ENCODE results near the gene IL12RB1. TPM values are rescaled to one million over a fixed set of nuclear protein-coding genes. Genes with fewer than 3 reads are reported as not detected.

The IL12RB1 gene
- not detected in 3 replicates for total RNA-seq
- long read RNA-seq, result 0 reads

- Mint-ChIP-seq H3K27ac (ENCODE audit: unreplicated experiment) (no peak within 1 kb of the TSS), H3K27me3 (ENCODE audit: low read depth) (peaks cover 5% of the 10 kb centered on the region), H3K4me3 (ENCODE audit: unreplicated experiment) (peak within 1 kb of the TSS; percentile 46), H3K36me3 (ENCODE audit: low read depth) (no peaks in the 10 kb centered on the region), H3K4me1 (ENCODE audit: low read depth) (peaks cover 11% of the 10 kb centered on the region), H3K9me3 (ENCODE audit: low read depth) (no peaks in the 10 kb centered on the region)
- TF ChIP-seq CTCF (IDR thresholded peaks at IDR 0.05), result no peak
- DNase-seq (ENCODE audit: low spot score), result no peak
Measured at GRCh38 chr19:18086590-18087138, at the start of gene IL12RB1. IL12RB1 (minus strand) TSS chr19:18086934; CDS start chr19:18086823, 111 bp downstream.

GRCh38 chr19:18135712-18136584, 49.2 kb upstream of the IL12RB1 start:
- TF ChIP-seq CTCF (IDR thresholded peaks at IDR 0.05), result no peak
- H3K4me3 Mint-ChIP-seq (ENCODE audit: unreplicated experiment), result no peak overlapping the region
- peaks cover 16% of the 10 kb centered on the region for H3K36me3 Mint-ChIP-seq (ENCODE audit: low read depth)
- no peak for DNase-seq (ENCODE audit: low spot score)
- no peak overlapping the region for H3K27ac Mint-ChIP-seq (ENCODE audit: unreplicated experiment)
- no peaks in the 10 kb centered on the region for H3K4me1 Mint-ChIP-seq (ENCODE audit: low read depth)
- H3K9me3 Mint-ChIP-seq (ENCODE audit: low read depth), result no peaks in the 10 kb centered on the region
- H3K27me3 Mint-ChIP-seq (ENCODE audit: low read depth), result no peaks in the 10 kb centered on the region

- Mint-ChIP-seq H3K27me3 (ENCODE audit: low read depth) (no peaks in the 10 kb centered on the region), H3K27ac (ENCODE audit: unreplicated experiment) (no peak overlapping the region), H3K36me3 (ENCODE audit: low read depth) (peaks cover 14% of the 10 kb centered on the region), H3K4me3 (ENCODE audit: unreplicated experiment) (no peak overlapping the region), H3K4me1 (ENCODE audit: low read depth) (no peaks in the 10 kb centered on the region), H3K9me3 (ENCODE audit: low read depth) (no peaks in the 10 kb centered on the region)
- no peak for TF ChIP-seq CTCF (IDR thresholded peaks at IDR 0.05)
- no peak for DNase-seq (ENCODE audit: low spot score)
Measured at GRCh38 chr19:18131841-18132596, 45.3 kb upstream of the IL12RB1 start.

- Mint-ChIP-seq H3K36me3 (ENCODE audit: low read depth) (peaks cover 15% of the 10 kb centered on the region), H3K4me3 (ENCODE audit: unreplicated experiment) (no peak overlapping the region), H3K4me1 (ENCODE audit: low read depth) (no peaks in the 10 kb centered on the region), H3K27me3 (ENCODE audit: low read depth) (no peaks in the 10 kb centered on the region), H3K9me3 (ENCODE audit: low read depth) (no peaks in the 10 kb centered on the region), H3K27ac (ENCODE audit: unreplicated experiment) (no peak overlapping the region)
- no peak for DNase-seq (ENCODE audit: low spot score)
- TF ChIP-seq CTCF (IDR thresholded peaks at IDR 0.05), result no peak
Measured at GRCh38 chr19:18130523-18131242, 43.9 kb upstream of the IL12RB1 start.

Measured in chondrocyte (in vitro differentiated cells).